Endodermal cell (in vitro differentiated cells): Measurements from ENCODE around the gene FBXO30. TPM values are rescaled to one million over a fixed set of nuclear protein-coding genes. Genes with fewer than 3 reads are reported as not detected.

Experiments used
- DNase-seq: peaks from one replicate; pipeline ENCODE4 v3.0.0-alpha.2; 2017
- H3K27ac ChIP-seq: 2 replicates; pipeline ENCODE4 v1.5.1; 2013; ENCODE audit warnings: mild to moderate bottlenecking, low read depth, low read length, moderate library complexity
- H3K27me3 ChIP-seq: 2 replicates; pipeline ENCODE4 v1.6.1; 2013; ENCODE audit warnings: mild to moderate bottlenecking, low read length, moderate library complexity; ENCODE audit not compliant: insufficient read depth, control insufficient read depth, poor library complexity, severe bottlenecking
- H3K36me3 ChIP-seq: 2 replicates; pipeline ENCODE4 v1.7.0; 2013; ENCODE audit warnings: mild to moderate bottlenecking, low read length, moderate library complexity; ENCODE audit not compliant: control insufficient read depth, insufficient read depth
- H3K4me1 ChIP-seq: one replicate; pipeline ENCODE4 v1.7.0; 2013; ENCODE audit warnings: low read length; ENCODE audit not compliant: control insufficient read depth, insufficient read depth
- H3K4me3 ChIP-seq: 2 replicates; pipeline ENCODE4 v1.5.1; 2013; ENCODE audit warnings: mild to moderate bottlenecking, low read length, moderate library complexity
- H3K9ac ChIP-seq: 2 replicates; pipeline ENCODE4 v1.6.1; 2013; ENCODE audit warnings: mild to moderate bottlenecking, low read length, moderate library complexity; ENCODE audit not compliant: poor library complexity, severe bottlenecking; ENCODE audit errors: extremely low read depth
- H3K9me3 ChIP-seq: 2 replicates; pipeline ENCODE4 v1.6.1; 2013; ENCODE audit warnings: mild to moderate bottlenecking, low read length, moderate library complexity; ENCODE audit not compliant: control insufficient read depth
- H3K27ac Mint-ChIP-seq: 2 replicates; pipeline ENCODE4 v1.8.0; 2020; ENCODE audit warnings: mixed read lengths
- H3K27me3 Mint-ChIP-seq: 2 replicates; pipeline ENCODE4 v1.8.0; 2021; ENCODE audit warnings: mild to moderate bottlenecking, mixed read lengths; ENCODE audit not compliant: insufficient read depth
- H3K36me3 Mint-ChIP-seq: 2 replicates; pipeline ENCODE4 v1.8.0; 2020; ENCODE audit warnings: low read depth, mixed read lengths
- H3K4me1 Mint-ChIP-seq: 2 replicates; pipeline ENCODE4 v1.8.0; 2020; ENCODE audit warnings: mixed read lengths
- H3K4me3 Mint-ChIP-seq: 2 replicates; pipeline ENCODE4 v1.8.0; 2020; ENCODE audit warnings: mild to moderate bottlenecking, moderate library complexity, mixed read lengths
- H3K9me3 Mint-ChIP-seq: 2 replicates; pipeline ENCODE4 v1.8.0; 2020; ENCODE audit warnings: mild to moderate bottlenecking, mixed read lengths
- WGBS, 2 experiments: methylation state at CpG; one replicate each; pipeline versions ENCODE4 v1.1.5 to v1.1.7; 2013; ENCODE audit warnings: missing lambda C conversion rate in 2 of 2, mixed read lengths in 1 of 2; ENCODE audit not compliant: insufficient coverage in 1 of 2, insufficient read length in 1 of 2; 5-methylcytosine and 5-hydroxymethylcytosine counted together
- total RNA-seq, 2 donors: library from RNA; stranded (reverse); fragmentation: NEBNext Ultra II Directional in 1 of 2; extraction: Animal tissue kit (Norgen Biotek cat#: 25700) in 1 of 2; gene quantifications; 2 replicates in 1 of 2; 3 replicates in 1 of 2; pipeline ENCODE4 v1.2.1, GENCODE V29; 2021
- TF ChIP-seq, protein P1 (sequence below): fragments of 200-600 bp; sonication (generic); conservative IDR thresholded peaks from 2 replicates; pipeline ENCODE4 v1.5.0; 2021; ENCODE audit warnings: antibody characterized with exemption, mild to moderate bottlenecking

Gene FBXO30
- total RNA-seq, 2 donors from 2014 or later = 17.8 to 17.9 TPM

- Histone ChIP-seq H3K36me3 (no peaks in the 10 kb centered on the region), H3K4me1 (no peaks in the 10 kb centered on the region), H3K9ac (no peak overlapping the region), H3K27ac (no peak overlapping the region), H3K4me3 (no peak overlapping the region), H3K9me3 (no peaks in the 10 kb centered on the region), H3K27me3 (no peaks in the 10 kb centered on the region)
- H3K36me3 Mint-ChIP-seq = no peaks in the 10 kb centered on the region
- no peaks in the 10 kb centered on the region for H3K27me3 Mint-ChIP-seq
- H3K9me3 Mint-ChIP-seq = no peaks in the 10 kb centered on the region
- no peak overlapping the region for H3K4me3 Mint-ChIP-seq
- TF ChIP-seq, protein P1, sequence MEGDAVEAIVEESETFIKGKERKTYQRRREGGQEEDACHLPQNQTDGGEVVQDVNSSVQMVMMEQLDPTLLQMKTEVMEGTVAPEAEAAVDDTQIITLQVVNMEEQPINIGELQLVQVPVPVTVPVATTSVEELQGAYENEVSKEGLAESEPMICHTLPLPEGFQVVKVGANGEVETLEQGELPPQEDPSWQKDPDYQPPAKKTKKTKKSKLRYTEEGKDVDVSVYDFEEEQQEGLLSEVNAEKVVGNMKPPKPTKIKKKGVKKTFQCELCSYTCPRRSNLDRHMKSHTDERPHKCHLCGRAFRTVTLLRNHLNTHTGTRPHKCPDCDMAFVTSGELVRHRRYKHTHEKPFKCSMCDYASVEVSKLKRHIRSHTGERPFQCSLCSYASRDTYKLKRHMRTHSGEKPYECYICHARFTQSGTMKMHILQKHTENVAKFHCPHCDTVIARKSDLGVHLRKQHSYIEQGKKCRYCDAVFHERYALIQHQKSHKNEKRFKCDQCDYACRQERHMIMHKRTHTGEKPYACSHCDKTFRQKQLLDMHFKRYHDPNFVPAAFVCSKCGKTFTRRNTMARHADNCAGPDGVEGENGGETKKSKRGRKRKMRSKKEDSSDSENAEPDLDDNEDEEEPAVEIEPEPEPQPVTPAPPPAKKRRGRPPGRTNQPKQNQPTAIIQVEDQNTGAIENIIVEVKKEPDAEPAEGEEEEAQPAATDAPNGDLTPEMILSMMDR = no peak
- H3K4me1 Mint-ChIP-seq = peaks cover 2% of the 10 kb centered on the region
- 100% methylated on average over 2 of the region's 2 CpGs; no CpG with 5 or more reads in 1 of the 2 experiments for WGBS, 2 experiments
- no peak for DNase-seq
- no peak overlapping the region for H3K27ac Mint-ChIP-seq
Observed at GRCh38 chr6:145829950-145830349, 15.4 kb upstream of the FBXO30 start.

- Histone ChIP-seq H3K9me3 (no peaks in the 10 kb centered on the region), H3K9ac (no peak overlapping the region), H3K36me3 (no peaks in the 10 kb centered on the region), H3K4me3 (no peak overlapping the region), H3K27ac (no peak overlapping the region), H3K4me1 (no peaks in the 10 kb centered on the region), H3K27me3 (no peaks in the 10 kb centered on the region)
- peak; percentile 67 for DNase-seq
- Mint-ChIP-seq H3K4me1 (peaks cover 2% of the 10 kb centered on the region), H3K4me3 (no peak overlapping the region), H3K27ac (no peak overlapping the region), H3K36me3 (no peaks in the 10 kb centered on the region), H3K27me3 (no peaks in the 10 kb centered on the region), H3K9me3 (no peaks in the 10 kb centered on the region)
- WGBS, 2 experiments = 75% methylated on average over 2 of the region's 2 CpGs; no CpG with 5 or more reads in 1 of the 2 experiments
- TF ChIP-seq, protein P1 = no peak
Observed at GRCh38 chr6:145829102-145829501, 14.5 kb upstream of the FBXO30 start.

DNA sequence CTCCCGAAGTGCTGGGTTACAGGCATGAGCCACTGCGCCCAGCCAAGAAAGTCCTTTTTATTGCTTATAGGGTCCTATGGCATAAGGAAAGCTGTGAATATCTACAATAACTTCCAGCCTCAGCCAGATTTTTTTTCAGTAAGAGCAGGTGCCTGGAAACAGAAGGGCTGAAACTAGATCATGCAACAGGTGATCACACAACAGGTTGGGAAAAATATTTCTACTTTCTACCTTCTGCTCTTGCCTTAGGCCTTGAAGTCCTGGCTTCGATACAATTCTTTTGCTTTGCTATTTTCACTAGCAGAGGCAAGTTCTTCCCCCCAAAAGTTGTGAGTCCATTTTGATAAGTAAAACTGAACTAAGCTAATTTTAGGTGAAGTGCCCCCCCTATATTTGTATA is 9.7 kb upstream of the FBXO30 start:
- Histone ChIP-seq H3K9ac (no peak overlapping the region), H3K36me3 (no peaks in the 10 kb centered on the region), H3K27ac (no peak overlapping the region), H3K9me3 (no peaks in the 10 kb centered on the region), H3K27me3 (no peaks in the 10 kb centered on the region), H3K4me3 (no peak overlapping the region), H3K4me1 (no peaks in the 10 kb centered on the region)
- Mint-ChIP-seq H3K9me3 (no peaks in the 10 kb centered on the region), H3K4me3 (no peak overlapping the region), H3K4me1 (peaks cover 2% of the 10 kb centered on the region), H3K36me3 (no peaks in the 10 kb centered on the region), H3K27ac (no peak overlapping the region), H3K27me3 (no peaks in the 10 kb centered on the region)
- WGBS, 2 experiments = 90 to 94% methylated on average over 2 to 3 of the region's 3 CpGs
- DNase-seq = no peak
- TF ChIP-seq, protein P1 = no peak
